Thyroid gland (tissue), 4 donors: ENCODE results near the gene MEOX2.

Experiments
- POLR2A ChIP-seq, 2 donors: fragments of 450-650 bp; IDR thresholded peaks; one replicate each; pipeline ENCODE4 v1.6.1; 2017; ENCODE audit warnings: antibody characterized with exemption in 2 of 2, mild to moderate bottlenecking in 2 of 2, moderate library complexity in 1 of 2
- TF ChIP-seq, protein P1 (sequence below), 6 experiments: fragments of 200-600 bp in 3 of 6; fragments of 450-650 bp in 3 of 6; sonication (generic) in 3 of 6; IDR thresholded peaks; one replicate each; pipeline ENCODE4 v1.5.1; 2016 to 2019; ENCODE audit warnings: antibody characterized with exemption in 6 of 6, mild to moderate bottlenecking in 2 of 6, inconsistent platforms in 1 of 6, moderate library complexity in 1 of 6

DNA sequence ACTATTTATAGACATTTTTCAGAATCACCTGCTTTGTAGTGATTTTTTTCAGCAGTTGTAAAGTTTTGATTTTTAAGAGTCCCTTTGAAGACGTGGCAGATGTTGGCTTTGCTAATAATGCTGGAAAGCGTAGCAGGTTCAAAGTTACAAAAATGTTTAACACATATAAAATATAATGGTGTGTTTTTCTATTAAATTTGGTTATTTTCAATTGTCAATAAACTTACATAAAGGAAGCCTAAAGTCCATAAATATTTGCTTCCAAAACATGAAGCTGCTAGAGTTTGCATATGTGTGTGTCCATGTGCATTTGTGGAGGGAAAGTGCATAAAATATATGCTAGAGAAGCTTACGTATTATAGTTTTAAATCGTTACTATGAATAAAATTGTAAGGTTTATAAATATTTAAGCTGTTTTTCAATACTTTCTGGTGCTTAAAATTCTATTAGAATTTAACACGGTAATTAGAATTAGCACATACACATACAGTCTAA lies 3.7 kb downstream of the MEOX2 start:
- no peak for TF ChIP-seq POLR2A (IDR thresholded peaks at IDR 0.05)
- TF ChIP-seq, protein P1, sequence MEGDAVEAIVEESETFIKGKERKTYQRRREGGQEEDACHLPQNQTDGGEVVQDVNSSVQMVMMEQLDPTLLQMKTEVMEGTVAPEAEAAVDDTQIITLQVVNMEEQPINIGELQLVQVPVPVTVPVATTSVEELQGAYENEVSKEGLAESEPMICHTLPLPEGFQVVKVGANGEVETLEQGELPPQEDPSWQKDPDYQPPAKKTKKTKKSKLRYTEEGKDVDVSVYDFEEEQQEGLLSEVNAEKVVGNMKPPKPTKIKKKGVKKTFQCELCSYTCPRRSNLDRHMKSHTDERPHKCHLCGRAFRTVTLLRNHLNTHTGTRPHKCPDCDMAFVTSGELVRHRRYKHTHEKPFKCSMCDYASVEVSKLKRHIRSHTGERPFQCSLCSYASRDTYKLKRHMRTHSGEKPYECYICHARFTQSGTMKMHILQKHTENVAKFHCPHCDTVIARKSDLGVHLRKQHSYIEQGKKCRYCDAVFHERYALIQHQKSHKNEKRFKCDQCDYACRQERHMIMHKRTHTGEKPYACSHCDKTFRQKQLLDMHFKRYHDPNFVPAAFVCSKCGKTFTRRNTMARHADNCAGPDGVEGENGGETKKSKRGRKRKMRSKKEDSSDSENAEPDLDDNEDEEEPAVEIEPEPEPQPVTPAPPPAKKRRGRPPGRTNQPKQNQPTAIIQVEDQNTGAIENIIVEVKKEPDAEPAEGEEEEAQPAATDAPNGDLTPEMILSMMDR (IDR thresholded peaks at IDR 0.05): no peak
